ENCODE results near the gene AARS2.

AARS2 gene

DNA sequence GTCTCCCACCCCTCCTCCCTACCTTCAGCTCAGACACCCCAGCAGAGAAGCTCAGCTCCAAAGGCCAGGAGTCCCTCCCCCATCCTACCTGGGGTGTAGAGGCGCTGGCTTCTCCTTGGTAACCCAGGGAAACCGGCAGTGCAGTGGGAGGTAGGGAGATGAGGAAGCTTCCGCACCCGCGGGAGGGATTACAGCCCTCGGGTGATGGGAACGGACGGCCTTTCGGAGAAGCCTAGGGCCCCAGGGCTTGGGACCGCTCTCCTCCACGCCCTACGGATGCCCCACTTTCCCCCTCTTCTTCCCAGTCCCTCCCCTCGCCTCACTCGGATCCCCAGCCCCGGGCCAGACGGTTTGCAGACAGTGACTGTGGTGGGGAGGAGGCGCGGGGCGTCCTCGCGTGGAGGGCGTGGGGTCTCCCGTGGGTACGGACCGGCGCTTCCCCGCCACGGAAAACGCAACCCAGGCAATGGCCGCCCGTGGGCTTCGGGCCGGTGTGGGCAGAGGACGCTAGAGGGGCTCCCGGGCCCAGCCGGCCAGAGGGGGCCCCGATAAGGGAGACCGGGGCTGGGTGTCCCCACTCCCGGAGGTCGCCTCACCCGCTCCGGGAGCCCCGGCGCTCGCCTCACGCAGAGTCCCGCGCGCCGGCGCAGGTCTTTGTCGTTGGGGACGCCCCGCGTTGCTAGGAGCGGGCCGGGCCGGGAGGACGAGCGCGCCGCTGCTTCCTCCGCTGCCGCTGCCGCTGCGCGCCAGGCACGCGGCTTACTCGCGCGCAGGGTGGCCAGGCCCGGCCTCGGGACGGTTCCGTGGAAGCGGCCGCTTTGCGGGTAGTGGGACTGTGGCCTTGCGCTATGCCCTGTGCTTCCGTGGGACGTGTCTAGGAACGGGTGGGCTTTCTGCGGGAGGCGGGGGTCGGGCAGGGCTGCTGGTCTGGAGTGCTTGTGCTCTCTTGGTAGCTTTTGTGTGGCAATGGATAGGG, 15.8 kb downstream of the AARS2 start:
- H3K27ac ChIP-seq: peak overlapping the region; percentile 45; the same call in 1 of the 2 replicates
- TF ChIP-seq, protein P1, sequence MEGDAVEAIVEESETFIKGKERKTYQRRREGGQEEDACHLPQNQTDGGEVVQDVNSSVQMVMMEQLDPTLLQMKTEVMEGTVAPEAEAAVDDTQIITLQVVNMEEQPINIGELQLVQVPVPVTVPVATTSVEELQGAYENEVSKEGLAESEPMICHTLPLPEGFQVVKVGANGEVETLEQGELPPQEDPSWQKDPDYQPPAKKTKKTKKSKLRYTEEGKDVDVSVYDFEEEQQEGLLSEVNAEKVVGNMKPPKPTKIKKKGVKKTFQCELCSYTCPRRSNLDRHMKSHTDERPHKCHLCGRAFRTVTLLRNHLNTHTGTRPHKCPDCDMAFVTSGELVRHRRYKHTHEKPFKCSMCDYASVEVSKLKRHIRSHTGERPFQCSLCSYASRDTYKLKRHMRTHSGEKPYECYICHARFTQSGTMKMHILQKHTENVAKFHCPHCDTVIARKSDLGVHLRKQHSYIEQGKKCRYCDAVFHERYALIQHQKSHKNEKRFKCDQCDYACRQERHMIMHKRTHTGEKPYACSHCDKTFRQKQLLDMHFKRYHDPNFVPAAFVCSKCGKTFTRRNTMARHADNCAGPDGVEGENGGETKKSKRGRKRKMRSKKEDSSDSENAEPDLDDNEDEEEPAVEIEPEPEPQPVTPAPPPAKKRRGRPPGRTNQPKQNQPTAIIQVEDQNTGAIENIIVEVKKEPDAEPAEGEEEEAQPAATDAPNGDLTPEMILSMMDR (conservative IDR thresholded peaks at IDR 0.05): no peak

DNA sequence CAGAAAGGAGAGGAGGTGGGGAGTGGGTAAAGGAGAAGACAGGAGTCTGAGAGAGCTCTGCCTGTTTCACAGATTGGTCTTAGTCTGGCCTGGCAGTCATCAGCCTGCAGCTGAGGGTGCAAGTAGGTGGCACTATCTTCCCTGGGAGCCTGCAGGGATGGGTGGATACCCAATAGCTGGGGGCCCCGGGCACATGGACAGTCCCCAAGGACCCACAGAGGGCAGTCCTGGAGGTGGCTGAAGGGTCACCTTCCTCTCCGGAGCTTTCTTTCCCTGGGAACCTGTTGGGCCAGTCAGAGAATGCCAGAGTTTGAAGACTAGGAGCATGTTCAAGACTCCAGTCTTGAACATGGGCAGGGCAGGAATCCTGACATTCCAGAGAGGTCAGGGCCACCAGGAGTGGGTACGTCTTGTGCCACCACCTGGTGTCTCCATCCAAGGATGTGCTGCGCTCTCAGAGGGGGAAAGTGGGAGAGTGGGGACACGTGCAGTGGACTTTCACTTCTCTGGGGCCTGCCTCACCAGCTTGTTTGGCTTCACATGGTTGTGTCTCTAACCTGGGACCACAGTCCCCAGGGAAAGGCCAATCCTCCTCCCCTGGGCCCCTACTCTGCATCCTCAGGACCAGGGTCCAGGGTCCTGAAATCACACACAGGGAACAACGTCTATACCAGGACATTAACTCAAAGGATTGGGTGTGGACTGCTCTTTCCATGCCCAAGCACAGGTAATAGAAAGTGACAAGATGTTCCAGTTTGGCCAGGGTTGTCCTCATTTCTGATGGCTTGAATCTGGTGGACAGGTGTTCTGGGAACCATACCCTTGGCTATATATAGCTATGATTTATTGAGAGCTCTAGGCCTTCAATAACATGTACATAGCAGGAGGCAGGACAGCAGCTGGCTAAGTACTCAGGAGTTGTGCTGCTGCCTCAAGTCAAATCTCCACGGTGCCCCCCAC, 18.0 kb downstream of the AARS2 start:
- TF ChIP-seq, protein P1 (conservative IDR thresholded peaks at IDR 0.05): no peak
- H3K27ac ChIP-seq: no peak overlapping the region

DNA sequence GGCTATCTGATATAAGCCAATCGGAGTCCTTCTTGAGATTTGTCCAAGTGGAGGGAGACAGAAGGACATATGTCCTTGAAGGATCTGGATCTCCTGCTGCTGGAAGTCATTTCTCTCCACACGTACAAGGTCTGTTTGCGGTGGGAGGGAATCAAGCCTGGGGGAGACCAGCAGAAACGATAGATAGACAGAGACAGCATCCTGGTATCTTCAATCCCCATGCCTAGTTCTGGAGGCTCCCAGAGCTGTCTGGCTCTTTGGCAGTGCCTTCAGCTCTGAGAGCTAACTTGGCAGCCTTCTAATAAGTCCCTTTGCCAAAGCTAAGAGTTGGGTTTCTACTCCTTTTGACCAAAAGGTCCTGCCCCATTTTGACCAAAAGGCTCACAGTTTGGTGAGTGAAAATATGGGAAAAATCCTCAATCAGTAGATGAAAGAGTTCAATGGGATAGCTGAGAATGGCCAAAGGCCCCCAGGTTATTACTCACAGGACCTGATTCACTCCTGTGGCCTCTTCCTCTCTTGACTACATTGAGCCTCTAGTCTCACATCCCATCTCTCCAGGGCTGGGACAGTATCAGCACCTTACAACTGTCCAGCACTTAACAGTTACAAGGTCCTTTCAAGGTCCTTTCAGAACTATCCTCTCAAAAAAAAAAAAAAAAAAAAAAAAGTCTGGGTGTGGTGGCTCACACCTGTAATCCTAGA, 20.3 kb downstream of the AARS2 start:
- H3K27ac ChIP-seq: no peak overlapping the region
- TF ChIP-seq, protein P1 (conservative IDR thresholded peaks at IDR 0.05): no peak

DNA sequence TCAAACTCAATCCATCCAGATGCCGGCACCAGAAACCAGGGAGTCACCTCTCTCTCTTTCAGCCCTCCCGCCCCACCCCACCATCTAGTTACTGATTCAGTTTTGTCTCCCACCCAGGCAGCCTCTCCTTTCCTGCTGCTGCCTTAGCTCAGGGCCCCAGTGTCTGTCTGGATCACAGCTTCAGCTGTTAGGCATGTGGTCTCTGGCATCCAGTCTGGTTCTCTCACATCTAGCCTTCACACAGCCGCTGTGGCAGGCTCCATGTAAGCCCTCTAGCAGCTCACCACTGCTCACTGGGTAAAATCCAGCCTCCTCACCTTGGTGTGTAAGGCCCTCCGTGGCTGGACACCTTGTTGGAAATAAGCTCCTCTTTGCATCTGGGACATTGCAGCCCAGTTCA, 21.3 kb downstream of the AARS2 start:
- H3K27ac ChIP-seq: no peak overlapping the region
- TF ChIP-seq, protein P1 (conservative IDR thresholded peaks at IDR 0.05): no peak

DNA sequence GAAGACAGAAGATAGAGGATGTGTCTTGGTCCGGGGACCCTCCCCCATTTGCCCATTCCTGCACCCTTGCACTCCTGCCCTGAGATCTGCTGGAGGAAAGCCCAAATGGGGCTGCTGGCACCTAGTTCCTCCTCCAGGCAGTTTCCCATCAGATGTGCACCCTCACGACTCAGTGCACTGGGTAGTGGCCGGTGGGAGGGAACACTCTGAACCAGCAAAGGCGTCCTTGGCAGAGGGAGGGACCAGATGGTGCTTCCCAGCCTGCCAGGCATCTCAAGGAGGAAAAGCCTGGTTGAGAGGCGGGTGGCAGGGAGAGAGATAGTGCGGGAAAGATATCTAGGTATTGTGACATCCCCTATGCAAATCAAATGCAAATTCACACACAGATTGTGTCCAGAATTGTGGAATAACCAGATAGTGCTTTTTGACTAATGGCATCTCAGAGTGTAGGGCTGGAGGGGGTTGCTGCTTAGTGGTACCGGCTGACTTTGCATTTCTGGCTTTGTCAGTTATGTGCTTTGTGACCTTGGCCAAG, 23.4 kb downstream of the AARS2 start:
- H3K27ac ChIP-seq: no peak overlapping the region
- TF ChIP-seq, protein P1 (conservative IDR thresholded peaks at IDR 0.05): no peak

DNA sequence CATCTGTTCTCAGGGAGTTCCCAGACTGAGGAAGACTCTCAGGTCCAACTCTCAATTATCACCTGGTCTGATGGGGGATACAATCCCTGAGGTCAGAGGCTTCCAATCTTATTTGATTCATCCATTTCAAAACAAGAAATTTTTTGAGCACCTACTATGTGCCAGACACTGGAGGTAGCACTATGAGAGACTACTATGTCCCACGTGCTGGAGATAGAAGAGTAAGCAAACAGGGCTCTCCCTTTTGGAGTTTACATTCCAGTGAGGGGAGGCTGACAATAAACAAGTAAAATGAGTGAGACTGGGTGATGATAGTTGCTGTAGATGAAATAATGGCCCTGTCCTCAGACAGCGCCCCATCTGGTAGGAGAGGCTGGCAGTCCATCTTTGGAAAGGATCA, 26.4 kb downstream of the AARS2 start:
- H3K27ac ChIP-seq: no peak overlapping the region
- TF ChIP-seq, protein P1 (conservative IDR thresholded peaks at IDR 0.05): no peak

All from VCaP (cell line).